HG03469 (cell line): ENCODE results near the gene CYREN.
A peak's percentile ranks its signal among the peaks of the same experiment; 100 is the strongest.

ENCODE experiments used
- ATAC-seq: cut with Tn5 transposase; IDR thresholded peaks from one replicate; pipeline ENCODE4 v1.9.1; 2021; ENCODE audit warnings: mild to moderate bottlenecking, moderate library complexity, moderate number of reproducible peaks; ENCODE audit not compliant: unreplicated experiment

The CYREN gene

DNA sequence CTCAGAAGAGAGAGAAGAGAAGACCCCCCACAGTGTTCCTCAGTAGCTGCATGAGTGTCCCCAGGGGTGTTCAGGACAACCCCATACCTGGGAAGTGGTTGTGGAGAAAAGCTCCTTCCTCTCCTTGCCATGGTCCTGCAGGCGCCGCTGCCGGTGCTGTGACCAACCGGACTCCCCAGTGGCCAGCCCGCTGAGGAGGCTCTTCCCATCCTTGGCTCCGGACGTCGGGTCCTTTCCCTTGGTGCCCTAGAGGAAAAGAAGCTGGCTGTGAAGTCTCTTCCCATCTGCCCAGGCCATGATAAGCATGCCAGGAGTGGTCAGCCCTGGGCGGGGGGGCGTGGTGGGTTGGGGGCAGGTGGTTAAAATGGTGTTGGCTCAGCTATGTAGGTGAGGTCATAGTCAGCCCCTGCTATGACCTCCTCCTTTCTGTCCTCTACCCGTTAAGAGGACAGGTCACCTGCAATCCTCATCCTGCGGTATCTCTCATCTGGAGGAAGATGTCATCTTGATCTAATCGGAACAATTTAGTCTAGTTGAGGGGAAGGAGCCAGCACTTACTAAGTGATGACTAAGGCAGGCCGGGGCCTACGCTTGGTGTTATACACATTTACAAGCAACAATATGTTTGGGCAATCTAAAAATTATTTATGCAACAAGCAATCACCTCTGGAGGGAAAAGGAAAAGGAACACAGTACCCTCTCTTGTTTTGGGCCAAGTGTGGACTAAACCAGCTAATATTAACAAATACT lies 27.6 kb upstream of the CYREN start:
- ATAC-seq: no peak

- ATAC-seq: no peak
Measured at GRCh38 chr7:135197343-135197742, 26.8 kb upstream of the CYREN start.

DNA sequence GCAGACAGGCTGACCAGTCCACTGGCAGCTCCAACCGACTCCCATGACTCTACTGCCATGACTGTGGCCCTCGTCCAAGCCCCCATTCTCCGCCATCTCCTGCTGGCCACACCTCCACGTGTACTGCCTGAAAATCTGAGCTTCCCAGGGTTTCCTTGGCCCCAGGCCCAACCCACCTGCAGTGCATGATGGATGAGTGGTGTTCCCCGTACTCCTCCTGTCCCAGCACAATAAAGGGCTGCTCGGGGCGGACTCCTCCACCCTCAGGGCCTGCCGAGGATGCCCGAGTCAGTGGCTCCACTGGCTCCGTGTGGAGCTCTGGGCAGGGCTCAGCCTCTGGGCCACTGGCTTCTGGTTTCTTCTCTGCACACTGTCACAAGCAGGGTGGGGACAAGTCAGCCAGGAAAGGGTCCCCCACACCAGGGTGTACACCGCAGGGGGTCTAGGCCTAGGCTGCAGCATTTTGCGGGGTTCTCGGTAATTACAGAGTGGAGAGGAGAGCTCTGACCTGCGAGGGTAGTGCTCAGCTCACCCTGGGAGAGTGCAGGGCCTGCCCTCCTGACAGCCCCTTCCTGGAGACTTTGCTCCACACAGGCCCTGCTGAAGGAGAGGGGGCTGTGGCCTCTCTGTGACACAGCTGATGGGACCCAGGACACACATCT lies 25.6 kb upstream of the CYREN start:
- ATAC-seq: no peak

- no peak for ATAC-seq
Measured at GRCh38 chr7:135195156-135195555, 24.6 kb upstream of the CYREN start.

DNA sequence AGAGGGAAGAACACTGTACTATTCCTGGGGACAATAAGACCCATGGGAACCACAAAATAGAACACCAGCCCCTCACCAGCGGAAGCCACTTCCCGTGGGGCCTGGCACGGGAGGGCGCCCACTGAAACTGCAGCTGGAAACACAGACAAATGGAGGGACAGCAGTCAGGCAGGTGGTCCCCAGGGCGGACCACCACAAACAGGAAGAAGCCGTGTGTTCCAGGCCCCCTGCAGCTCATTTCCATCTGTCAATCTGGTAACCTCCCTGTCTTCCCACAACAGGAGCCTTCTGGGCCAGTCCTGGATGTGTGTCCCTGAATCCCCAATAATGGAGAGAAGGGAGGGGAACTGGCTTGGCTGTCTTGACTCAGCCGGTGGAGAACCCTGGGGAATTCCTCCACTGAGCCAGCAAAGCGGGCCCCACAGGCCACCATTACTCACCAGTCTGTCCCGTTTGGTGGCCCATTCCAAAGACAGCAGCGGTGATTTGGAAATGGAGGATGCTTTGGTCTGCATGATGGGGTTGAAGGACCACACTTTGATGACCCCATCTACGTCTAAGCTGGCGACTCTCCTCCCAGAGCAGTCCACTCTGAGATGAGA lies 24.1 kb upstream of the CYREN start:
- no peak for ATAC-seq

DNA sequence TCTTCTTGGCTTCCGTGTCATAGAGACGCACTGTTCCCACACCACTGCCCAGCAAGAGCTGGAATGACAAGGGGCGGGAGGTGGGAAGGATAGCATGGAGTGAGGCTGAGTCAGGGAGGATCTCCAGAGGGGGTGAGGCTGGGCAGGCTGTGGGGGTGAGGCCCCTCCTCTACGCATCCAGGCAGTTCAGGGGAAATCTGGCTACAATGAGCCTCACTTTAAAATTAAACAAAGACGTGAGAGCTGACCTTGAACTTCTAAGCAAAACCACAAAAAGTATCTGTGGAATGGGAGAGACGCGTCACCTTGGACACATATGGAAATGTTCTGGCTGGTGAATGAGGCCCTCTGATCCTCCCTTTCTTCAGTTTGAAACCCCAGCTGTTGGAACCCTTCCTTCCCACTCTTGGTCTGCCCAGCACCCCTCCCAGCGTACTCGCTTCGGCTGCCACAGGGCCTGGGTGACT lies 23.1 kb upstream of the CYREN start:
- no peak for ATAC-seq

GRCh38 chr7:135192914-135193536 lies 22.5 kb upstream of the CYREN start:
- ATAC-seq: no peak

- no peak for ATAC-seq
Measured at GRCh38 chr7:135190703-135191102, 20.2 kb upstream of the CYREN start.

DNA sequence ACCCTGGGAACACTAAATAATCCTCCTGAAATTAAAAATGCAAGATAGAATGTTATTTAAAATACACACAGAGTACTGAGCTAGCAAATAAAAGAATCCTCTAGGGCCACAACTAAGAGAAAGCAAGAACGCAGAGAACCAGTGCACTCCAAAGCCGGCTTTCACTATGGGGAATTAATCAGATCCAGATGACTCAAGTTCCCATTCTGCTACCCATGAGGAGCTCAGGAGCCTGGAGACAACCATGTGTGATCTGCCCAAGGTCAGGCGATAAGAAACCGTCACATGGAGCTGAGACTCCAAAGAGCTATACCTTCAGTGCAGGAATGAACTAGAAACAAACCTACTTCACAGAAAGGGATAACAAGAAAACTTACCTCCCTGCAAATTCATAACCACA lies 19.5 kb upstream of the CYREN start:
- ATAC-seq: no peak

- ATAC-seq: no peak
Measured at GRCh38 chr7:135189221-135189662, 18.7 kb upstream of the CYREN start.

- no peak for ATAC-seq
Measured at GRCh38 chr7:135188298-135188984, 17.9 kb upstream of the CYREN start.

DNA sequence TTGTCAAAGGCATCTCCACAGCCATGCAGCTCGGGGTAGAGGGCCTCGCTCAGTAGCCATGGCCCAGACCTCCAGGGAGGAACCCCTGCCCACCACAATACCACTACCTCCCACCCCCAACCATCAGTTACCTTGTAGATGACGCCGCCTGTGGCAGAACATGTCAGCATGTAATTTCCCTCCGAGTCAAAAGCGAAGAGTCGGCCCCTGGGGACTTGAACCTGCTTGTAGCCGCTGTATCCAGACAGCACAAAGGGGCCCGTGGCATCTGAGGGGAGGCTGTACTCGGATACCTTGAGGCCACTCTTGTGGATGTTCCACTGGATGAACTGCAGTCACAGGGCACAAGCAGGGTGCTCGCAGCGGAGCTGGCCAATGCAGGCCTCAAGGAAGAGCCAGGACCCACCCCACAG lies 16.3 kb upstream of the CYREN start:
- ATAC-seq: peak; percentile 40

DNA sequence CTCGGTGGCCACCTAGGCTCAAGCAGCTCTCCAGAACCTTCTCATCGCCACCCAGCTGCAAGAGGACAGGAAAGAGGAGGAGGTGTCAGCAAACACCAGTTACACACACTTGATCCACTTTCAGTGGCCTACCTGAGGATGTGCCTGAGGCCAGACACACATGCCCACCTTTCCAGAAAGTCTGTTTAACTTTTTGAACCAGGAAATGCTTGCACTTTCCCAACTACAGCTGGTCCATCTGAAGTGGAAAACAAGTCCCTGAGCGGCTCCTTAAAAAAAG lies 15.7 kb upstream of the CYREN start:
- ATAC-seq: no peak

- no peak for ATAC-seq
Measured at GRCh38 chr7:135185471-135186260, 15.2 kb upstream of the CYREN start.

DNA sequence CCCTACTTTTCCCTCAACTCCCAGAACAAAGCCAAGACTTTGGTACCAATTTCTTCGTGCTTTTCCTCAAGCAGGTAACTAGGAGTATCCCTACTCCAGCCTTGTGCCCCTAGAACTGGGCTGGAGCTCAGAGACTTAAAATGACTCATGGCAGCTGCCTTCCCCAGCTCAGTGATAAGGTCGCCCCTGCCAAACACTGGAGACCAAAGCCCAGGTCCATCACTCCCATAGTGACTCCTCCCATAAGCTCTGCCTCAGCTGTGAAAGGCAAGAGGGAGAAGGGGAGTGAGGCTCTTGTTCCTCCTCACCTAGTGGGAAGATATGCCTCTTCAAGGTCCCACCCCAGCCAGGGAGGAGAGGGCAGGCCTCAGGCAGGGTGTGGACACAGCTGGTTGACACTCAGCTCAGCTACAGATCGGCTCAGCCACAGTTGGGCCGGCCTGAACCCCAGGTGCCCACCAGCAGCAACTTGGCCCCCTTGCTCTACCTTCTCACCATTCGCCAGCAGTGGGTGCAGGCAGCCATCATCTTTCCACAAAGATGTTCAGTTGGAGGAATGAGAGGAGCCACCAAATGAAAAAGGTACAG lies 13.8 kb upstream of the CYREN start:
- no peak for ATAC-seq

DNA sequence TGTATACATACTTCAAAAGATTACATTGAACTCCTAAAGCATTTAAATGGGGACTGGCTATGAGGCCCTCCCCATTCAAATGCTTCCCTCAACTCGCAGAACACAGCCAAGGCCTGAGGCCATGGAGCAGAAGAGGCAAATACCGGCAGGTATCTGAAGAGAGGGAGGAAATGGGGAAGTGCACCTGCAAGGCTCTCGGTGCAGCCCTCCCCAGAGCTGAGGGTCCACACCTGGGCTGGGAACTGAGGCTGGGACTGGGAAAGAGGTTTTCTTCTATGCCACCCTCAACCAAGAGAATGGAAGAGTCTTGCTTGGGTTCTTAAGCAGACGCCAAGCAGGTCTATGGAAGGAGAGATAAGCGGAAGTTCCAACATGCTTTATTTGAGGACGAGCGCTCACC lies 13.0 kb upstream of the CYREN start:
- no peak for ATAC-seq

DNA sequence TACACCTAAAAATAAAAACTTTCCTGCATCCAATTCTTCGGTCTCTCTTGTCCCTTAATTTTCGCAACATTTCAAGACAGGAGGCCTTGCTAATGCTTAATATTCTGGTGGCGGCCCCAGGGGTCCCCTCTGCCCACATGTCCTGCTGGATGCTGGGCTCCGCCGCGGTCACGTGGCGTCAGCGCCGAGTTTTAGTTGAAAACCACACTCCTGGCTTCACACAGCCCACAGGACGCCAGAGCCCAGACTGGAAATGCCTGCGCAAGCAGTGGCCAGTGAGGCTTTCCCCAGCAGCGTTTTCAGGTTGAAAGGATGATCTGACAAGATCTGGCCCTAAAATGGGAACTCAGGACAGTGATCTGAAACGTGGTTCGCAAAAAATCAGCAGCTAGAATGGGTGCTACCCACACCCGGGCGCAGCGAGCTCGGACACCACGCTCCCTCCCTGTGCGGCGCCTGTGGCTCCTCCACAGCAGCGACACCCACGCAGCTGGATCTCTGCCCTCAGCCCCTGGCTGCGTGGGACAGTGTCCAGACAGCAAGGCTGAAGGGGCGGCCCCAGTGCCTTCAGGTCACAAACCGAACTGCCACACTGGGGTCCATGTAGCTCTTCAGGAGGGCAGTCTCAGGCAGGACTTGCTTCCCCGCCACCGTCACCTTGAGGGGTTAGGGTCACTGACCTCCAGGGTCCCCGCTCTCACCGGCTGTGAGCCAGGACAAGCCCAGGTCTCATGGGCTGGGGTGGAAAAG lies 11.6 kb upstream of the CYREN start:
- ATAC-seq: no peak

DNA sequence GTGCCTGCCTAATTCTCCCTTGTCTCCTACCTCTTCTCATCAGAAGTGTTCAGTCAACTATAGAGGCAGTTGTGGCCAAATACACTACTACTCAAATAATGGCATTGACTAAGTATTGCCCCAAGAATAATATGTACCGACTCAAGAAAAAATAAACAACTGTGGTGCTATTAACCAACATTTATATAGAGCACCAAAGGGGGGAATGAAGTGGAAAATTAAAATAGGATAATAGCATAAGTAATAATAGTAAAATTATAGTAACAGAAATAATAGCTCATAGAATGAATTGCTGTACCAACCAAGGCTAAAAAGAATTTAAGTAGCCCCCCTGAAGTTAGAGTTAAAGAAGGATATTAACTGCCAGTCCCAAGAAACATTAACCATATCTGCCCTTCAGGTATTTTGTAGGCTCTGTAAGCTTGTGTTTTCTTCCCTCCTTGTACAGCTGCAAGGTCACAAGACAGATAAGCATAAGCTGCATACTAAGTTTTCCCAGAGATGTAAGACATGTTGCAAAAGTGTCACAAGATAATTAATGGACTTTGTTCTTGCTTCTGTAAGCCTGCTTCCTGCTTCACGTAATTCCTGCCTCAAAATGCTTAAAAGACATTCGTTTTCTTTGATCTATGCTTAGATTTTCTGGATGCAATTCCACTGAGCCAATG lies 10.9 kb upstream of the CYREN start:
- no peak for ATAC-seq

DNA sequence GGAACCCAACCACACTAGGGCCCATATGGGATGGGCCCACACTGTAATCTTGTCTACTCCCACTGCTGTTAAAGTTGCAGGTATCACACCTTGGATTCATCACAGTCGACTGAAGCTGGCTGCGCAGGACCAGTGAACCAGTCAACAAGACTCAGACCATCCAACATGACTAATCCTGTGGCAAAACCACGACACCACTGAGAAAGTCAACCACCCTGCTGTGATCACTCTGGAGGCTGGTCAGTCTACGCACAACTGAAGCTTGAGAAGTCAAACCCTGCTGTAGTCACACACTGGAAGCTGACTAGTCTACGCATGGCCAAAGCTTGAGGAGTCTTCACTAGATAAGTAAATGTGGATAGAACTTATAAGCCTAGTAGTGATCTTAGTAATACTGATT lies 9.6 kb upstream of the CYREN start:
- ATAC-seq: no peak
